Prostate gland (tissue), 2 donors: ENCODE results near the gene GBP5. TPM values are rescaled to one million over a fixed set of nuclear protein-coding genes. Genes with fewer than 3 reads are reported as not detected.

Experiments
- DNase-seq: peaks from one replicate; pipeline ENCODE4 v3.0.0-alpha.2; 2019; ENCODE audit warnings: low spot score
- H3K27ac ChIP-seq, 2 donors: fragments of 200-600 bp; sonication (generic); 2 replicates each; pipeline ENCODE4 v1.5.1; 2017 to 2019
- H3K27me3 ChIP-seq: fragments of 200-600 bp; sonication (generic); replicated peaks from 2 replicates; pipeline ENCODE4 v1.5.1; 2019; ENCODE audit not compliant: insufficient read depth
- H3K36me3 ChIP-seq, 2 donors: fragments of 200-600 bp; sonication (generic); 1 replicate in 1 of 2; 2 replicates in 1 of 2; pipeline versions ENCODE4 v1.5.1 to v1.8.1; 2017 to 2019
- H3K4me1 ChIP-seq: fragments of 200-600 bp; sonication (generic); replicated peaks from 2 replicates; pipeline ENCODE4 v1.5.1; 2019
- H3K4me3 ChIP-seq, 2 donors: fragments of 200-600 bp; sonication (generic); 2 replicates each; pipeline ENCODE4 v1.5.1; 2017 to 2019
- H3K9me3 ChIP-seq: fragments of 200-600 bp; sonication (generic); 2 replicates; pipeline ENCODE4 v1.5.1; 2017
- CTCF ChIP-seq, 4 experiments: fragments of 200-600 bp in 2 of 4; fragments of 450-650 bp in 2 of 4; sonication (generic) in 2 of 4; IDR thresholded peaks; 1 replicate in 3 of 4; 2 replicates in 1 of 4; pipeline ENCODE4 v1.5.1; 2016 to 2019; ENCODE audit warnings: antibody characterized with exemption in 4 of 4, mild to moderate bottlenecking in 2 of 4, moderate library complexity in 2 of 4
- POLR2A ChIP-seq: fragments of 450-650 bp; IDR thresholded peaks from one replicate; pipeline ENCODE4 v1.6.1; 2016; ENCODE audit warnings: antibody characterized with exemption, mild to moderate bottlenecking
- POLR2AphosphoS5 ChIP-seq: sonication (generic); formaldehyde crosslinking; IDR thresholded peaks from one replicate; pipeline ENCODE4 v1.6.1; 2017; ENCODE audit warnings: antibody characterized with exemption
- WGBS: methylation state at CpG from one replicate; pipeline ENCODE4 v1.1.5; 2018; 5-methylcytosine and 5-hydroxymethylcytosine counted together
- intact Hi-C: fragments of 100-400 bp; cut with DNase I; formaldehyde crosslinking; loops from one replicate; pipeline ENCODE4 v1.14.2; 2022
- total RNA-seq, 2 donors: library from RNA; depleted of rRNA; stranded (reverse); fragments of >200 nt; gene quantifications; one replicate each; pipeline ENCODE4 v1.1.0, GENCODE V29; 2016

The GBP5 gene
- total RNA-seq, 2 donors from 2014 or later = 0.23 to 5.8 TPM

GRCh38 chr1:89310505-89310904, 37.8 kb upstream of the GBP5 start:
- intact Hi-C loops = no loop called here
- H3K36me3 ChIP-seq = no peaks in the 10 kb centered on the region
- H3K9me3 ChIP-seq = no peaks in the 10 kb centered on the region
- H3K27me3 ChIP-seq = no peaks in the 10 kb centered on the region
- H3K4me3 ChIP-seq = no peak overlapping the region
- TF ChIP-seq POLR2AphosphoS5 (no peak), POLR2A (no peak), CTCF (IDR thresholded peaks at IDR 0.05) (no peak)
- no peak for DNase-seq
- H3K4me1 ChIP-seq = no peaks in the 10 kb centered on the region
- H3K27ac ChIP-seq = no peak overlapping the region
- WGBS = 72% methylated on average over 1 of the region's 1 CpG

GRCh38 chr1:89309828-89310227, 37.2 kb upstream of the GBP5 start:
- Histone ChIP-seq H3K9me3 (no peaks in the 10 kb centered on the region), H3K27me3 (no peaks in the 10 kb centered on the region), H3K36me3 (no peaks in the 10 kb centered on the region), H3K4me3 (no peak overlapping the region), H3K27ac (no peak overlapping the region), H3K4me1 (no peaks in the 10 kb centered on the region)
- TF ChIP-seq CTCF (IDR thresholded peaks at IDR 0.05) (no peak), POLR2A (no peak), POLR2AphosphoS5 (no peak)
- no peak for DNase-seq
- intact Hi-C loops = no loop called here
- WGBS = 62% methylated on average over 1 of the region's 1 CpG

GRCh38 chr1:89306273-89306672, 33.6 kb upstream of the GBP5 start:
- intact Hi-C loops = no loop called here
- TF ChIP-seq CTCF (IDR thresholded peaks at IDR 0.05) (no peak), POLR2AphosphoS5 (no peak), POLR2A (no peak)
- H3K4me3 ChIP-seq = no peak overlapping the region
- H3K27me3 ChIP-seq = no peaks in the 10 kb centered on the region
- WGBS = 50% methylated on average over 2 of the region's 2 CpGs
- no peaks in the 10 kb centered on the region for H3K36me3 ChIP-seq
- DNase-seq = no peak
- no peaks in the 10 kb centered on the region for H3K9me3 ChIP-seq
- no peaks in the 10 kb centered on the region for H3K4me1 ChIP-seq
- no peak overlapping the region for H3K27ac ChIP-seq

- 82% methylated on average over 2 of the region's 2 CpGs for WGBS
- Histone ChIP-seq H3K36me3 (no peaks in the 10 kb centered on the region), H3K27ac (no peak overlapping the region), H3K4me3 (no peak overlapping the region), H3K4me1 (no peaks in the 10 kb centered on the region), H3K27me3 (no peaks in the 10 kb centered on the region), H3K9me3 (no peaks in the 10 kb centered on the region)
- DNase-seq = no peak
- intact Hi-C loops = no loop called here
- TF ChIP-seq POLR2AphosphoS5 (no peak), CTCF (IDR thresholded peaks at IDR 0.05) (no peak), POLR2A (no peak)
Observed at GRCh38 chr1:89305493-89305892, 32.8 kb upstream of the GBP5 start.

GRCh38 chr1:89304572-89305230, 32.0 kb upstream of the GBP5 start:
- WGBS = 80% methylated on average over 2 of the region's 2 CpGs
- DNase-seq = no peak
- intact Hi-C loops = no loop called here
- Histone ChIP-seq H3K36me3 (no peaks in the 10 kb centered on the region), H3K9me3 (no peaks in the 10 kb centered on the region), H3K27me3 (no peaks in the 10 kb centered on the region), H3K4me1 (no peaks in the 10 kb centered on the region), H3K4me3 (no peak overlapping the region), H3K27ac (no peak overlapping the region)
- TF ChIP-seq POLR2AphosphoS5 (no peak), POLR2A (no peak), CTCF (IDR thresholded peaks at IDR 0.05) (no peak)
